Natural killer cell treated with Interleukin-12 subunit alpha and Interleukin-12 subunit beta and Interleukin-15 and Interleukin-18, amount 100 ng/mL, for 72 hours (primary cell): Measurements from ENCODE around the gene TBX18. TPM values are rescaled to one million over a fixed set of nuclear protein-coding genes. Genes with fewer than 3 reads are reported as not detected.

Experiments used
- ATAC-seq, 2 donors: fragments of 150-1000 bp; cut with Tn5 transposase in 1 of 2; sonication (Bioruptor Pico), chemical (Tn5 transposase) in 1 of 2; 2 replicates each; pipeline ENCODE4 v1.10.0; 2021
- DNase-seq: peaks from one replicate; pipeline ENCODE4 v3.0.0; 2022; ENCODE audit warnings: low spot score
- H3K27ac Mint-ChIP-seq, 2 donors: 1 replicate in 1 of 2; 2 replicates in 1 of 2; pipeline ENCODE4 v1.8.0; 2022; ENCODE audit warnings: mixed read lengths in 2 of 2, mild to moderate bottlenecking in 1 of 2, moderate library complexity in 1 of 2
- H3K27me3 Mint-ChIP-seq, 2 donors: 1 replicate in 1 of 2; 2 replicates in 1 of 2; pipeline ENCODE4 v1.8.0; 2022; ENCODE audit warnings: mixed read lengths in 2 of 2
- H3K36me3 Mint-ChIP-seq: one replicate; pipeline ENCODE4 v1.8.0; 2022; ENCODE audit warnings: mixed read lengths
- H3K4me1 Mint-ChIP-seq, 2 donors: 1 replicate in 1 of 2; 2 replicates in 1 of 2; pipeline ENCODE4 v1.8.0; 2022; ENCODE audit warnings: low read depth in 2 of 2, mixed read lengths in 2 of 2, mild to moderate bottlenecking in 1 of 2
- H3K4me3 Mint-ChIP-seq: one replicate; pipeline ENCODE4 v1.8.0; 2022; ENCODE audit warnings: mixed read lengths
- H3K9me3 Mint-ChIP-seq: 2 replicates; pipeline ENCODE4 v1.8.0; 2022; ENCODE audit warnings: mixed read lengths
- total RNA-seq, 2 donors: library from RNA; stranded (reverse); gene quantifications; one replicate each; pipeline ENCODE4 v1.2.3, GENCODE V29; 2022

The TBX18 gene
- total RNA-seq, 2 donors from 2014 or later: not detected

DNA sequence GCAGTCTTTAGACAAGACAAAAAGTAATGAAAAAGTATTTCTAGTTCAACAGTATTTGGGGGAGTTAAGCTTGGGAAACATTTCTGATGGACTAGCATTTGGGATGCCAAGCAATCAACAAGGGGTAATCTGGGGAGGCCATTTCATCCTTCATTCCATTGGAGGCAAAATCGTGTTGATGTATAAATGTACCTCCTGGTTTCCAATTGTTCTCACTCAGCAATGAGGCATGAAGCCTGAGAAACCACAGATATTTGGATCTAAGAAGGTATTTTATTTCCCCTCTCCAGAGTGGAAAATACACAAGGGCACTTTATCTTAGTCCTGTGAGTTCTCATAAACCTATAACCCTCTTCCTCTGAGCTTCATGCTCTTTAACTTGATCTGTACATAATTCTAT, 68.2 kb downstream of the TBX18 start:
- no peaks in the 10 kb centered on the region for H3K27me3 Mint-ChIP-seq
- no peaks in the 10 kb centered on the region for H3K4me1 Mint-ChIP-seq
- ATAC-seq: no peak
- H3K9me3 Mint-ChIP-seq: peaks cover 18% of the 10 kb centered on the region
- H3K27ac Mint-ChIP-seq: no peak overlapping the region
- peaks cover 5% of the 10 kb centered on the region for H3K36me3 Mint-ChIP-seq
- no peak overlapping the region for H3K4me3 Mint-ChIP-seq
- DNase-seq: no peak

DNA sequence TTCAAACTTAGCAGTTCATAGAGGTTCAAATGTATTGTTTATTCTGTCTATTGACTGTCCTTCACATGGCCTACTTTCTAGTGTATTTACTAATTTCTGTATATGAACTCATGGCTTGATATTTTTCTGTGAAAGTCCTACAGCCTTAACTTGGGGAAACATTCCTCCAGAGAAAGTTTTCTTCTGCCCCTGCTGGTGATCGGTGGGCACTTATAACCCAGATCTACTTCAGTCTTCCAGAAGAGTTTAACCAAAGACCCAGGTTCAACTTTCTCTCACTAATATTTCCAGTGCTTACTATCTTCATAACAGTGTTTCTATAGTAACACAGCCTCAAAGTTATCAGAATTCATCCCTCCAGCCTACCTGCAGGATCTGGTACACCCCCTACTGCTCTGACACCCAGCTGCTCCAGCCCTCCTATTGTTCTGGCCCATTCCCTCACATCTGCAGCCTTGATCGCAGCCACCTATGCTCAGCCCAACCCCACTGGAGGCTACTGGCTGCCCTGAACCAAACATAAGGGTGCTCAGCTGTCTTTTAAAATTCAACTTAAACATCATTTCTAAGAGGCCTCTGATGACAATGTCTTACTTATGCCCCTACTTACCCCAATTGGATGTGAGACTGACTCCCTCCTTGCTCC, 72.3 kb downstream of the TBX18 start:
- Mint-ChIP-seq H3K9me3 (peaks cover 12% of the 10 kb centered on the region), H3K27ac (no peak overlapping the region), H3K4me1 (no peaks in the 10 kb centered on the region), H3K4me3 (no peak overlapping the region), H3K27me3 (no peaks in the 10 kb centered on the region), H3K36me3 (no peaks in the 10 kb centered on the region)
- DNase-seq (no peak), ATAC-seq (no peak)

DNA sequence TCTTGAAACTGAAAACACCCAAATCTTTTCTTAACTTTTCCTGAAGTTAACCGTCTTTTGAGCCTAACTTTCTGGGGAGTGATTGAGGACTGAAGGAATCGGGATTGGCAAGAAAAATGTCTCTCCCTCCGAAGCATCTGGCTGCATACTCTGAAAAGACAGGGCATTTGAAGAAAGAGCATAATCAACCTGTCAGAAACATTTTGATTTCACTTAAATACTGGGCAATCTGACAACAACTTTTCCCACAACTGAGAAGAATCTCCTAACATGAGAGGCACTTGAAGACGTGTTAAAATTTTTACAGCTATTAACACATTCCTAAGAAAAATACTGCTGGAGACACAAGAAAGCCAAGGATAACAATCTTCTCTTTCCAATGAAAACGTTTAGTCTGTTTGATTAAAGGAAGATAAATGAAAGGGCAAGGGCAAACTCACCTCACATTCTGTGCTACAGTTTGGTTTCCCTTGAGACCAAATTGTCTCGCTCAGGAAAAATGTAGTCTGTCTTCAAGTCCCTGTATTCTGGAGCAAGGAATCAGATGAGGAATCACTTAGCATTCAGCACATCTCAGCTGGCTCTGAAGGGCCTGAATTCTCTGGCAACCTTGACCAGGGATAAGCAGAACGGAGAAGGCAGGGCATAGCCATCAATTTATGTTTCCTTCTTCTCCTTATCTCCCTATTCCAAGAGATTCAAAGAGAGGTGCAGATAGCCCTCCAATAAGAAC, 76.1 kb downstream of the TBX18 start:
- H3K4me1 Mint-ChIP-seq: no peaks in the 10 kb centered on the region
- no peak overlapping the region for H3K27ac Mint-ChIP-seq
- H3K36me3 Mint-ChIP-seq: no peaks in the 10 kb centered on the region
- no peak overlapping the region for H3K4me3 Mint-ChIP-seq
- no peak for DNase-seq
- peaks cover 6% of the 10 kb centered on the region for H3K9me3 Mint-ChIP-seq
- no peak for ATAC-seq
- H3K27me3 Mint-ChIP-seq: no peaks in the 10 kb centered on the region

DNA sequence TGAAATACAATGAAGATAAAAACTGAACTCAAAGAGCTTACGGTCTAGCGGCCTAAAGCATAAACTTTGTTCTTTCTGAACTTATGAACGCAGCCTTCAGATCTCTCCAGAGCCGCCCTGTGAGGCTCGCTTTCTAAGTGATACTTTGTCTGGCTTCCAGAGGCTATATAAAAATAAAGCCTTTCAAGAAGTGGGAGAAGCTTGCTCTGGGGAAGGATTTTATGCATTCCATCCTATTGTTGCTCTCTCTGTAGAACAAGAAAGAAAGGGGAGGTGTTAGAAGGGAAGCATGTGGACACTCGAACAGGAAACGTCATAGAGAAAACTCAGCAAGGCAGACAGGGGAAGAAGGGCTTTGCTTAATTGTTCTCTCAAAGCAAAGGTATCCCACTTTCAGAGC, 77.0 kb downstream of the TBX18 start:
- no peaks in the 10 kb centered on the region for H3K36me3 Mint-ChIP-seq
- no peaks in the 10 kb centered on the region for H3K4me1 Mint-ChIP-seq
- no peaks in the 10 kb centered on the region for H3K27me3 Mint-ChIP-seq
- H3K9me3 Mint-ChIP-seq: peaks cover 6% of the 10 kb centered on the region
- ATAC-seq (no peak), DNase-seq (no peak)
- no peak overlapping the region for H3K4me3 Mint-ChIP-seq
- no peak overlapping the region for H3K27ac Mint-ChIP-seq

DNA sequence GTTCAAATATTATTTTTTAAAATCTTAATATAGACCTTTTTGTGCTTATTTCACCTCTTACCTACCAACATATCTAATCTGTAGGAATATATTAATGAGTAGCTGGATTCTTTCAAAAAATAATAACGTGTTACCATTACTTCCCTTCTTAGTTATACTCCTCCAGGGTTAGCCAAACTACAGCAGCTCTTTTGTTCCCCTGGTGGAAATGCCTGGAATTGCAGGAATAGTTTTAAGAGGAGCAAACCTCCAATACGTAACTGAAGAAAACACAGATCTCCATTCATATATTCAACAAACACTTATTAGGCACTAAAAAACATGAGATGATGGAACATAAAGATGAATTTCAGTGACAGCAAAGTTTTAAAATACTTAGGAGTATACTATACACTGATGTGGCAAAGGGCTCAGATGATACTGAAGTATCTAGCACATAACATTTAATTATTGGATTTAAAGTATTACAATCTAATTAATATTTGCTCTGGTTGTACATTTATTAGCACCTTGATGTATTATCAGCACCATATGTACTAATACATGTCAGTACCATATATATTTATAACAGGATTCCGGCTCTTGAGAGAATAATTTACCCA, 78.3 kb downstream of the TBX18 start:
- Mint-ChIP-seq H3K36me3 (no peaks in the 10 kb centered on the region), H3K4me1 (no peaks in the 10 kb centered on the region), H3K4me3 (no peak overlapping the region), H3K27ac (no peak overlapping the region), H3K27me3 (no peaks in the 10 kb centered on the region), H3K9me3 (peaks cover 8% of the 10 kb centered on the region)
- no peak for DNase-seq
- no peak for ATAC-seq

DNA sequence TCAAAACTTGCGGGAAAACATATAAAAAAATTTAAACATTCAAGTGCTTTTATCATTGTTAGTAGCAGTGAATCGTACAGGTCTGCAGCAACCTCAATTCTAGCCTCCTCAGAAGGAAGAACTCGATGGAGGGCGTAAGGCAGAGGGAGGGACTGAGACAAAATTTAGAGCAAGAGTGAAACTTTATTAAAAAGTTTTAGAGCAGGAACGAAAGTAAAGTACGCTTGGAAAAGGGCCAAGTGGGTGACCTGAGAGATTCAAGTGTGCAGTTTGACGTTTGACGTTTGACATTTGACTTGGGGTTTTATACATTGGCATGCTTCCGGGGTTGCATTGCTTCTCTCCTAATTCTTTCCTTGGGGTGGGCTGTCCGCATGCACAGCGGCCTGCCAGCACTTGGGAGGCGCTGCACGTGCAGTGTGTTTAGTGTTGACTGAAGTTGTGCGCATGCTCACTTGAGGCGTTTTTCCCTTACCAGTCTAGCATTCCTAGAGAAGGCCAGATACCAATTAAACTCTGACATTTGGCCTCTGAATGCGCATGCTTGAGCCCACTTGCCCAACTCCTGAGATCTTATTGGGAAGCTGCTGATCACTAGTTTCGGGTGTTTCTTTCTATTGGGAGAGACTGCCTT, 82.6 kb downstream of the TBX18 start:
- H3K27ac Mint-ChIP-seq: no peak overlapping the region
- ATAC-seq: no peak
- no peak for DNase-seq
- H3K9me3 Mint-ChIP-seq: peaks cover 6% of the 10 kb centered on the region
- no peaks in the 10 kb centered on the region for H3K4me1 Mint-ChIP-seq
- no peaks in the 10 kb centered on the region for H3K27me3 Mint-ChIP-seq
- H3K4me3 Mint-ChIP-seq: no peak overlapping the region
- H3K36me3 Mint-ChIP-seq: no peaks in the 10 kb centered on the region

DNA sequence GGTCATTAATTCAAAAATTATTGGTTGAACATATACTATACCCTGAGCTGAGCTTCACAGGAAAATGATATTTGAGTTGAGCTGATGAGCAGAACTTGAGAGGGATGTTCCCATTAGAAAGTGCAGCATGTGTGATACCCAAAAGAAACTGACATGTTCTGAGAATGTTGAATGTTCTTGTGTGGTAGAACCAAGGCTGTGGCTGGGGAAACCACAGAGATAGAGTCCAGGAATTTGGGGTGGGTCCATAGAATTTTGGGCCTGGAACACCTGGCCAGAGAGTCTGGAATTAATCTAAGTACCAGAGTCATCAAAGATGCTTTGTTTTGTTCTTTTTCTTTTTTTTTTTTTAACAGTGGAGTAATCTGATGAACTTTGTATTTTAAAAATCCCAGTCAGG, 88.7 kb downstream of the TBX18 start:
- Mint-ChIP-seq H3K27ac (no peak overlapping the region), H3K9me3 (peaks cover 10% of the 10 kb centered on the region), H3K27me3 (no peaks in the 10 kb centered on the region), H3K36me3 (no peaks in the 10 kb centered on the region), H3K4me1 (no peaks in the 10 kb centered on the region), H3K4me3 (no peak overlapping the region)
- DNase-seq (no peak), ATAC-seq (no peak)

DNA sequence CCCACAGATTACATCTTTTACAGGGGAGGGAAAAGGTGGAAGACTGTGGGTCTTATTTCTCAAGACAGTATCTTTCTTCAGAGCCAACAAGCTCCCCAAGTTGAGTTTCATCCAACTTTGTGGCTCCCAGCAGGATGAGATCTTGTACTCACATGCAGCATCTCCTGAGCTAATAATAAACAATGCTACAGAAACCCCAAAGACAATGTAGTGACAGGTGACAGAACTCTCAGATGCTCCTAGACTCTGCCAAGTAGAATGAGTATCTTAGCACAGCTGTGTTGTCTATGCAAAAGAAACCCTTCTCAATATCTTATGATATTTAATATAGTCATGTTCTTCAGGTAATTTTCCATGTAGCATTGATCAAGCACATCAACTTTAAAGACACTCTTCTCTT, 90.0 kb downstream of the TBX18 start:
- H3K27ac Mint-ChIP-seq: no peak overlapping the region
- H3K9me3 Mint-ChIP-seq: peaks cover 13% of the 10 kb centered on the region
- no peaks in the 10 kb centered on the region for H3K36me3 Mint-ChIP-seq
- DNase-seq (no peak), ATAC-seq (no peak)
- no peaks in the 10 kb centered on the region for H3K27me3 Mint-ChIP-seq
- no peaks in the 10 kb centered on the region for H3K4me1 Mint-ChIP-seq
- H3K4me3 Mint-ChIP-seq: no peak overlapping the region

DNA sequence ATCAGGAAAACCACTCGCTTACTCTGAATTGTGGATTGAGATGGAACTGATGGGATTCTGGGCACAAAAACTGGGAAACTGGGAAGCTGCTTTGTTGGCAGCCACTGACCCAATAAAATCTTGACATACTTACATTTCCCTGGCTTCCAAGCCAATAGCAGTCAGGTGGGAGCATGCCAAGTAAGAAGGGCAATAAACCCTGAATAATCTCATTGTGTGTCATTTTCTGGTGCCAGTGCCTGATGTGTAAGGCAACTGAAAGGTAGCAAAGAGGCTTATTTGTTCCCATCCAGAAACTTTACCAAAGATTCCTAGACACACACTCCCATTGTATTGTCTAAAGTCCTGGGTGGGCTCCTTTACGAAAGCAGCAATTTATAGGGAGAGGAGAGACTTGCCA, 93.2 kb downstream of the TBX18 start:
- H3K4me3 Mint-ChIP-seq: no peak overlapping the region
- no peaks in the 10 kb centered on the region for H3K4me1 Mint-ChIP-seq
- DNase-seq (no peak), ATAC-seq (no peak)
- no peaks in the 10 kb centered on the region for H3K36me3 Mint-ChIP-seq
- no peak overlapping the region for H3K27ac Mint-ChIP-seq
- H3K9me3 Mint-ChIP-seq: peaks cover 12% of the 10 kb centered on the region
- no peaks in the 10 kb centered on the region for H3K27me3 Mint-ChIP-seq

DNA sequence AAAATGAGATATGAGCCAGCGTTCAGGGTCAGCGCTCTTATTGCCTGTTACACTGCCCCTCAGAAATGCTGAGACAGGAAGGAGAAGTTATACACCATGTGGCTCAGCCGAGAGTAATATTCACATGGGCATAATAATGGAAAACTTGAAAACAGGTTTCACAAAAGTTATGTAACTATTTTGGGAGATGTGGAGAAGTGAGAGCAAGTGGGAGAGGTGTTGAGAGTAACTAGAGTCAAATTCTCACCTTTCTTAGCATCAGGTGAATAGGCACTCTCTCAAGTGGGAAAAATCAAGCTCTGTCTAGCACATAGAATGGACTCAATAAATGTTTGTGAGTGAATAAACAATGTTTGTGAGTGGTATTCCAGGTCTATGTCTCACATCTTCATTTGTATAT, 94.5 kb downstream of the TBX18 start:
- H3K9me3 Mint-ChIP-seq: peaks cover 10% of the 10 kb centered on the region
- no peak for ATAC-seq
- no peak overlapping the region for H3K27ac Mint-ChIP-seq

DNA sequence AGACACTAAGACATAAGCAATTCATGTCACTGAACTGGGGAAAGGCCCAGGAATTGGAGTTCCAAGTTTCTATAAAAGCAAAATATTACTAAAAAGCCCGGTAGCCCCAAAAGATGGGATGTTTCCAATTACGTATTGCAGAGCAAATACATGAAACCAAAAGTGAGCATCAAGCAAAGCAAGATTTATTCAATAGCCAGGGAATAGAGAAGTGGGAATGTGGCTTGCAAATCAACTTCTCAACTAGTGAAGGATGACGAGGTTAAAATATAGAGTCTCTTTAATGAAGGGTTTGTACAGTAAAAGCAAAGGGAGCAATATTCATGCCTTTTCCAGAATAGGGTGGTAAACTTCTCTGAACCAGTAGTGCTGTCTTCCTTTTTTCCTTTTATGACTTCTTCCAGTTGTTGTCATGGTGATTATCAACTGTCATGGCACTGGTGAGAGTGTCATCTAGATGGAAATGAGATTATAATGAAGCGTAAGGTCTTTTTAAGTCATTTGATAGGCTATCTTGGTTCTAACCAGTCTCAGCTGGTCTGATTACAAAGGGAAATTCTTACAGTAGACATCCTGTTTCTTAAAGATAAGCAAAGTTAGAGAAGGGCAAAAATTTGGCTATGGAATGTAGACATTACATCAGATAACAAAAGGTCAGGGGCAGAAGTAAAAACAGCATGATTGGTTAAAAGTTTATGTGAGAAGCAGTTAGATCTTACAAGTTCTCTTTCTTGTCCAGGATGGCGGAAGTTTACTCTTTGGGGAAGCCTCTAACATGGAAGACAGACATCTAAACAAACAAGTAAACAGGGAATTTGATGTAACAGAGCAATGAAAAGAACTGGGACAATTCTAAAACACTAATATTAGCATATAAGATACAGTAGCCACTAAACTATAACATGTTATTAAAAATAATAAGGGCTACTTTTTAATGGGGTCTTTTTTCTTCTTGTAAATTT, 96.9 kb downstream of the TBX18 start:
- H3K4me1 Mint-ChIP-seq: no peaks in the 10 kb centered on the region
- ATAC-seq (no peak), DNase-seq (no peak)
- H3K27ac Mint-ChIP-seq: no peak overlapping the region
- H3K27me3 Mint-ChIP-seq: no peaks in the 10 kb centered on the region
- H3K4me3 Mint-ChIP-seq: no peak overlapping the region
- no peaks in the 10 kb centered on the region for H3K36me3 Mint-ChIP-seq
- peaks cover 10% of the 10 kb centered on the region for H3K9me3 Mint-ChIP-seq

More for the DNA sequence above, 94.5 kb downstream of the TBX18 start:
- H3K36me3 Mint-ChIP-seq: no peaks in the 10 kb centered on the region
- H3K4me1 Mint-ChIP-seq: no peaks in the 10 kb centered on the region
- no peak for DNase-seq
- H3K27me3 Mint-ChIP-seq: no peaks in the 10 kb centered on the region
- no peak overlapping the region for H3K4me3 Mint-ChIP-seq

DNA sequence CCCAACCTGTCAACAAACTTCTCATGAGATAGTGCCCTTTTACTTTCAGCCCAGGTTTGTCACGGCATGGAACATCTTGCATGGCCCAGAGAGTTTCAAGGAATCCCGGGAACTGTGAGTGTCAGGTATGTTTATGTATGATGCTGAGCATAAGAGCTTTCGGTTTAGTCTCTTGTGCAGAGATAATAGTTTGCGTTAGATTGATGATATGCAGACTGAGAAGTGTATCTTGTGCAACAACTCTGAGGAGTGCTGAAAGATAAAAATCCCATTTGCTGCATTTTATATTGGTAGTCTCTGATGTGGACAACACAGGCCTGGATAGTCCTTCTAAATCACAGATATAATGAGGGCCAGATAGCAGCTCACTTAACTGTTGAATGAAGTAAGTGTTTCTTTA, 99.0 kb downstream of the TBX18 start:
- Mint-ChIP-seq H3K36me3 (no peaks in the 10 kb centered on the region), H3K27ac (no peak overlapping the region), H3K27me3 (no peaks in the 10 kb centered on the region), H3K9me3 (peaks cover 13% of the 10 kb centered on the region), H3K4me3 (no peak overlapping the region), H3K4me1 (no peaks in the 10 kb centered on the region)
- ATAC-seq (no peak), DNase-seq (no peak)

DNA sequence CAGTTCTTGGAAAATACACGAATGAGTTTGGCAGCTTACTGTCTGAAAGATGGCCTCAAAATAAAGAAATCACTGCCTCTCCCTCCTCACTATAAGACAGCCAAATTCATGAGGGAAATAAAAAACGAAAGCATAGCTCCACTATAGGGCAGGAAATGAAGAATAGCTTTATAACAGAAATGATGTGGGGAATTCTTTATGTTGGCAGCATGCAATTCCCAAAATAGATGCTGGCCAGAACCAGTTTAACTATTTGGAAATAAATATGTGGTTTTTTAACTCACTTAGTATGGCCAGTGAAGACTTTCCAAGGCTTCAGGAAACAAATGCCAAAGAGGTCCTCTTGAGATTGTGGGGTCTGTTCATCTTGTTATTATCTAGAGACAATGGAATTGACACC, 100.5 kb downstream of the TBX18 start:
- Mint-ChIP-seq H3K36me3 (no peaks in the 10 kb centered on the region), H3K9me3 (peaks cover 10% of the 10 kb centered on the region), H3K27me3 (no peaks in the 10 kb centered on the region), H3K27ac (no peak overlapping the region), H3K4me1 (no peaks in the 10 kb centered on the region), H3K4me3 (no peak overlapping the region)
- DNase-seq: no peak
- ATAC-seq: no peak
